SK-N-SH (cell line): ENCODE results near the gene MEAK7.

ENCODE experiments used
- CTCF ChIP-seq: fragments of 200-600 bp; sonication (generic); IDR thresholded peaks from 2 replicates; pipeline ENCODE4 v1.6.1; 2017; ENCODE audit warnings: antibody characterized with exemption, mild to moderate bottlenecking, moderate library complexity
- EP300 ChIP-seq, 2 experiments: IDR thresholded peaks; 2 replicates each; pipeline versions ENCODE4 v1.4.0 to v1.6.1; 2012; ENCODE audit warnings: borderline replicate concordance in 1 of 2, low read depth in 1 of 2, low read length in 1 of 2
- MAX ChIP-seq: IDR thresholded peaks from 2 replicates; pipeline ENCODE4 v1.4.0; 2012; ENCODE audit warnings: low read depth
- MXI1 ChIP-seq: IDR thresholded peaks from 2 replicates; pipeline ENCODE4 v1.6.1; 2012; ENCODE audit warnings: mild to moderate bottlenecking, low read depth, low read length, improper control_type of control experiment
- NFIC ChIP-seq: IDR thresholded peaks from 2 replicates; pipeline ENCODE4 v1.4.0; 2012; ENCODE audit warnings: borderline replicate concordance

GRCh38 chr16:84537491-84538151 is 33.2 kb upstream of the MEAK7 start:
- TF ChIP-seq MXI1 = no peak
- no peak for TF ChIP-seq EP300 (IDR thresholded peaks at IDR 0.05; ENCODE audit: borderline replicate concordance in 1 of 2, low read depth in 1 of 2, low read length in 1 of 2)
- TF ChIP-seq MAX = no peak
- no peak for TF ChIP-seq CTCF
- TF ChIP-seq NFIC = no peak
